ENCODE data around the gene FADS3. TPM values are rescaled to one million over a fixed set of nuclear protein-coding genes. Genes with fewer than 3 reads are reported as not detected.
A peak's percentile ranks its signal among the peaks of the same experiment; 100 is the strongest.

Gene FADS3
- polyA plus RNA-seq, 1 experiment, result 271 TPM

DNA sequence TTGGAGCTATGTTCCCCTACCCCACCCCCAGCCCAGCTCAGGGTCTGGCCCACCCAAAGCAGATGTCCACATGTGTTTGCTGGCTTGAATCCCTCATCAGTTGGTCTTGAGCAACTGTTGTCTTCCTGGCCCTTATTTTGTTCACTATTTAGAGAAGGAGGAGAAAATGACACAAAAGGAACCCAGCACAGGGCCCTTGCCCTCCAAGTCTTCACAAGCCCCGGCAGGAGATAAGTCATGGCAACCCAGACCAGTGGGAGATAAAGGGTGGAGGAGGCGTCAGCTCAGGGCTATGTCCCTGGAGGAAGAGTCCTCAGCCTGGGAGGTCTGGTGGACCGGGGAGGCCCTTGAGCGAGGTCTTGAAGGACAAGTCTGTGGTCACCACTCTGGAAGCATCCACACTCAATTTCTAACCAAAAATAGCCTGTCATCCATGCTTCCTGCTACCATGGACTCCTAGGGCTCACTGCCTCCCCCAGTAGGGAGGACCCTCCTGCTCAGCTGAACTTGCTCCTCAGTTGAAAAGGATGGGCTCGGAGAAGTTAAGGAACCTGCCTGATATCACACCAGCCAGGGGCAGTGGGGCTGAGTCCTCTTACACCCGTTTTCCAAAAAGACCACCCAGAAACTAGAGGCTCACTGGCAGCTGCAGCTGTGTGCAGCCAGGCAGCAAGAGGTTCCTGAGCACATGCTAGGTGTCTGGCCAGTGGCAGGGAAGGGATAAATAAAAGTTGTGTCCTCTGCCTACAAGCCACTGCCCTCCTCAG is 27.8 kb upstream of the FADS3 start:
- H3K36me3 ChIP-seq (ENCODE audit: control insufficient read depth, insufficient read depth, low read length), result no peaks in the 10 kb centered on the region
- TF ChIP-seq, protein P1, sequence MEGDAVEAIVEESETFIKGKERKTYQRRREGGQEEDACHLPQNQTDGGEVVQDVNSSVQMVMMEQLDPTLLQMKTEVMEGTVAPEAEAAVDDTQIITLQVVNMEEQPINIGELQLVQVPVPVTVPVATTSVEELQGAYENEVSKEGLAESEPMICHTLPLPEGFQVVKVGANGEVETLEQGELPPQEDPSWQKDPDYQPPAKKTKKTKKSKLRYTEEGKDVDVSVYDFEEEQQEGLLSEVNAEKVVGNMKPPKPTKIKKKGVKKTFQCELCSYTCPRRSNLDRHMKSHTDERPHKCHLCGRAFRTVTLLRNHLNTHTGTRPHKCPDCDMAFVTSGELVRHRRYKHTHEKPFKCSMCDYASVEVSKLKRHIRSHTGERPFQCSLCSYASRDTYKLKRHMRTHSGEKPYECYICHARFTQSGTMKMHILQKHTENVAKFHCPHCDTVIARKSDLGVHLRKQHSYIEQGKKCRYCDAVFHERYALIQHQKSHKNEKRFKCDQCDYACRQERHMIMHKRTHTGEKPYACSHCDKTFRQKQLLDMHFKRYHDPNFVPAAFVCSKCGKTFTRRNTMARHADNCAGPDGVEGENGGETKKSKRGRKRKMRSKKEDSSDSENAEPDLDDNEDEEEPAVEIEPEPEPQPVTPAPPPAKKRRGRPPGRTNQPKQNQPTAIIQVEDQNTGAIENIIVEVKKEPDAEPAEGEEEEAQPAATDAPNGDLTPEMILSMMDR (IDR thresholded peaks at IDR 0.05; ENCODE audit: insufficient read depth, low read depth, low read length), result no peak
- ChIA-PET CTCF (interaction anchor here (1.0 to 2.1 kb wide), 4 partner anchors 11 to 162 kb away, joined by 3 to 12 read pairs (median 4); no protein-coding TSS in a partner anchor), POLR2A (no interaction called here)
- H3K27me3 ChIP-seq (ENCODE audit: control insufficient read depth, insufficient read depth, low read length), result no peaks in the 10 kb centered on the region
- no peak overlapping the region for H3K4me3 ChIP-seq (ENCODE audit: low read depth, low read length)
- DNase-seq (ENCODE audit: low read depth), result no peak

DNA sequence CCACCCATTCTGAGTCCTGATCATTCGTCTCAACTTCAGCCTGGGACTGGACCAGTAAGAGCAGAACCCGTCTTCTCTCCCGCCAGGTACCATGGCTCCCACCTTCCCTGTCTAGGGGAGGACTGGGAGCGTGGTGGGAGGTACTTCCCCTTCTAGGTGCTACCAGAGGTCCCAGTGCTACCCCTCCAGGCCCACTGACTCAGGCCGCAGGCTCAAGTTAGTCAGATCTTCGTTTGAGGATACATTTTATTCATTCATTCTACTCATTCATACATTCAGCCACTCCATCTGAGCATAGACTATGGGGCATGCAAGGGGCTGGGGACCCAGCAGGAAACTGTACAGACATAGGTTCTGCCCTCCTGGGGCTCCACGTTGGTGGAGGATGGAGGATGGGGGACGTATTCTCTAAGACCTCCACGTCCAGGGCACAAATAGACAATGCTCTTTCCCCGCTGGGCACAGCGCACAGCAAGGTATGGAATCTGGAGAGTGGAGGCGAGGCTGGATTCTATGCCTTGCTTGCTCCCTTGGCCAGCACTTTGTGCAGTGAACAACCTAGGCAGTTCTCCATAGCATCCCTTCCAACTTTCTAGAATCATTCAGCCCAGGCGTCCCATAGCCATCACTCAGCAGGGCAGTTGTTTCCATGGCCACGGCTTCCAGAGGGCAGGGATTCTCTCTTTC is 27.0 kb upstream of the FADS3 start:
- DNase-seq (ENCODE audit: low read depth), result no peak
- POLR2A ChIA-PET, result no interaction called here
- CTCF ChIA-PET, result interaction anchor here (1.7 to 2.5 kb wide), 3 partner anchors 11 to 30 kb away, joined by 6 to 12 read pairs (median 7); no protein-coding TSS in a partner anchor
- no peaks in the 10 kb centered on the region for H3K36me3 ChIP-seq (ENCODE audit: control insufficient read depth, insufficient read depth, low read length)
- TF ChIP-seq, protein P1 (IDR thresholded peaks at IDR 0.05; ENCODE audit: insufficient read depth, low read depth, low read length), result no peak
- no peak overlapping the region for H3K4me3 ChIP-seq (ENCODE audit: low read depth, low read length)
- H3K27me3 ChIP-seq (ENCODE audit: control insufficient read depth, insufficient read depth, low read length), result no peaks in the 10 kb centered on the region

DNA sequence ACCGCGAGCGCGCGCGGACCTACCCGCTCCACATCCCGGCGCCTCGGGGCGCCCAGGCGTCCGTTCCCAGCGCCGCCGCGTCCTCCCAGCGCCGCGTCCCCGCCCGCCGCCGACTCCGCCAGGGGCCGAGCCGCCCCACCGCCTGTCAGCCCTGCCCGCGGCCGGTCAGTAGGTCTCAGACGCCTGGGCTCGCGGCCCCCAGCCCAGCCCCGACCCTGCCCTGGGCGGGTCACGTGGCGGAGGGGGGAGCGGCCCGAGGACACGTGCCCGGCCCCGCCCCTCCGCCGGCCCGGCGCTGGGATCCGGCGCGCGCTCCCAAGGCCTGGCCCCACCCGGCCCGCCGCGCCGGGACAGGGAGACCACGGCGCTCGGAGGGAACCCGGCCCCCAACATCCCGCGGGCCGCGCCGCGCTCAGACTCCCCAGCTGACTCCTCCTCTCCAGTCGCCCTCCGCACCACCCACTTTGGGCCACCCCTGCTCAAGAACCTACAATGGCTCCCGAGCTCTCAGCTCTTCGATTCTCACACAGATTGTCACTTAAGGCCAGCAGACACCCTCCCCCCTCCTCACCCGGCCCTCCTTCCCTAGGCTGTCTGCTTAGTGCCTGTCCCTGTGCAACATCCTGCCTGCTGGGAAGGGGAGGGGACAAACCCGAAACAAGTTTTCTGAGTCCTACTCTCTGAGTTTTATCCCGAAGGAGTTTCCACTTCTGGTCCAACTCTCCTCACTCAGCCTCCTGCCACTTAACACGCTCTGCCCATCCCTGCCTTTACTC is 26.2 kb upstream of the FADS3 start, which contains the start of gene RAB3IL1:
Gene RAB3IL1 (minus strand): TSS at position 233 of the 776 bp plus-strand sequence. CDS start 199 bp downstream, at position 34.
- POLR2A ChIA-PET, result no interaction called here
- DNase-seq (ENCODE audit: low read depth), result no peak
- Histone ChIP-seq H3K36me3 (ENCODE audit: control insufficient read depth, insufficient read depth, low read length) (no peaks in the 10 kb centered on the region), H3K4me3 (ENCODE audit: low read depth, low read length) (peak within 1 kb of the TSS; percentile 73), H3K27me3 (ENCODE audit: control insufficient read depth, insufficient read depth, low read length) (no peaks in the 10 kb centered on the region)
- CTCF ChIA-PET, result interaction anchor here (0.9 to 2.5 kb wide), 2 partner anchors 20 to 30 kb away, joined by 6 to 7 read pairs; no protein-coding TSS in a partner anchor
- TF ChIP-seq, protein P1 (IDR thresholded peaks at IDR 0.05; ENCODE audit: insufficient read depth, low read depth, low read length), result no peak

DNA sequence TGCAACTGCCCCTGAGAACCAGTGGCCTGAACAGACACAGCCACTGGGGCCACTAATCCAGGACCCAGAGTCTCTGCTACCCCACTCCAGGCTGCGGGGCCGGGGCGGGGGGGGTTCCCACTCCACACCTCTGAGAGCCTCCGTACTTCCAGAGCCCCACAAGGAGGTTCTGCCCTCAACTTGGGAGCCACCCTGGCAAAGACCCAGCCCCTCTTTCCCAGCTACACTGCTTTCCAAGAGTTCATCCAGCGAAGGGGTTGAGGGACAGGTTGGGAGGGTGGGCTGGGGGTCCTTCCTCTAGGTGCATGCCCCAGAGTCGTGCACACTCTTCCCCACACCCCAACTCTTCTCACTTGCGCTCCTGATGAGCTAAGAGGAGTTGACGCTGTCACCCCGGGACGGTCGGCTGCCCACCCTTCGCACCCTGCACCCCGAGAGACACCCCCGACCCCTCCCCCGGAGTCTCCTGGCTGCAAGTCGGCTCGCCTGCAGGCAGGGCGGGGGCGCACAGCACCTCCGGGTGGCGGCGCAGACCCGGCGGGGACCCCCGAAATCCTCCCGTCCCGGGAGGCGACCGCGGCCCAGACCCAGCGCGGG is 25.5 kb upstream of the FADS3 start:
- no peak for DNase-seq (ENCODE audit: low read depth)
- ChIA-PET POLR2A (no interaction called here), CTCF (interaction anchor here (0.5 to 2.5 kb wide), 5 partner anchors 11 to 212 kb away, joined by 3 to 7 read pairs (median 5); no protein-coding TSS in a partner anchor)
- Histone ChIP-seq H3K36me3 (ENCODE audit: control insufficient read depth, insufficient read depth, low read length) (no peaks in the 10 kb centered on the region), H3K4me3 (ENCODE audit: low read depth, low read length) (peak overlapping the region; percentile 73), H3K27me3 (ENCODE audit: control insufficient read depth, insufficient read depth, low read length) (no peaks in the 10 kb centered on the region)
- TF ChIP-seq, protein P1 (IDR thresholded peaks at IDR 0.05; ENCODE audit: insufficient read depth, low read depth, low read length), result 0 out of 2 replicates have a peak, but pooled peaks have one; percentile 2
